ENCODE measurements around the gene LONRF3.

GRCh38 chrX:119040432-119040831 is 66.0 kb downstream of the LONRF3 start:
- TF ChIP-seq ZNF70 (CRISPR knock-in tag; IDR thresholded peaks at IDR 0.05) (no peak), ARNTL (CRISPR knock-in tag; IDR thresholded peaks at IDR 0.05; ENCODE audit: borderline replicate concordance, low read depth) (no peak), TOX (CRISPR knock-in tag; IDR thresholded peaks at IDR 0.05; ENCODE audit: borderline replicate concordance) (no peak), ZFP30 (CRISPR knock-in tag; IDR thresholded peaks at IDR 0.05) (no peak), ZNF565 (CRISPR knock-in tag; conservative IDR thresholded peaks at IDR 0.05; ENCODE audit: low read depth) (no peak), ZNF8 (CRISPR knock-in tag; IDR thresholded peaks at IDR 0.05) (no peak), RARB (CRISPR knock-in tag; IDR thresholded peaks at IDR 0.05) (no peak), ZFP3 (CRISPR knock-in tag; IDR thresholded peaks at IDR 0.05) (no peak), SNAI2 (CRISPR knock-in tag; IDR thresholded peaks at IDR 0.05) (no peak), ZC3H10 (CRISPR knock-in tag; IDR thresholded peaks at IDR 0.05) (no peak)
- TF ChIP-seq, protein P1, sequence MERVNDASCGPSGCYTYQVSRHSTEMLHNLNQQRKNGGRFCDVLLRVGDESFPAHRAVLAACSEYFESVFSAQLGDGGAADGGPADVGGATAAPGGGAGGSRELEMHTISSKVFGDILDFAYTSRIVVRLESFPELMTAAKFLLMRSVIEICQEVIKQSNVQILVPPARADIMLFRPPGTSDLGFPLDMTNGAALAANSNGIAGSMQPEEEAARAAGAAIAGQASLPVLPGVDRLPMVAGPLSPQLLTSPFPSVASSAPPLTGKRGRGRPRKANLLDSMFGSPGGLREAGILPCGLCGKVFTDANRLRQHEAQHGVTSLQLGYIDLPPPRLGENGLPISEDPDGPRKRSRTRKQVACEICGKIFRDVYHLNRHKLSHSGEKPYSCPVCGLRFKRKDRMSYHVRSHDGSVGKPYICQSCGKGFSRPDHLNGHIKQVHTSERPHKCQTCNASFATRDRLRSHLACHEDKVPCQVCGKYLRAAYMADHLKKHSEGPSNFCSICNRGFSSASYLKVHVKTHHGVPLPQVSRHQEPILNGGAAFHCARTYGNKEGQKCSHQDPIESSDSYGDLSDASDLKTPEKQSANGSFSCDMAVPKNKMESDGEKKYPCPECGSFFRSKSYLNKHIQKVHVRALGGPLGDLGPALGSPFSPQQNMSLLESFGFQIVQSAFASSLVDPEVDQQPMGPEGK (CRISPR knock-in tag; IDR thresholded peaks at IDR 0.05; ENCODE audit: borderline replicate concordance), result no peak
- TF ChIP-seq, protein P2, sequence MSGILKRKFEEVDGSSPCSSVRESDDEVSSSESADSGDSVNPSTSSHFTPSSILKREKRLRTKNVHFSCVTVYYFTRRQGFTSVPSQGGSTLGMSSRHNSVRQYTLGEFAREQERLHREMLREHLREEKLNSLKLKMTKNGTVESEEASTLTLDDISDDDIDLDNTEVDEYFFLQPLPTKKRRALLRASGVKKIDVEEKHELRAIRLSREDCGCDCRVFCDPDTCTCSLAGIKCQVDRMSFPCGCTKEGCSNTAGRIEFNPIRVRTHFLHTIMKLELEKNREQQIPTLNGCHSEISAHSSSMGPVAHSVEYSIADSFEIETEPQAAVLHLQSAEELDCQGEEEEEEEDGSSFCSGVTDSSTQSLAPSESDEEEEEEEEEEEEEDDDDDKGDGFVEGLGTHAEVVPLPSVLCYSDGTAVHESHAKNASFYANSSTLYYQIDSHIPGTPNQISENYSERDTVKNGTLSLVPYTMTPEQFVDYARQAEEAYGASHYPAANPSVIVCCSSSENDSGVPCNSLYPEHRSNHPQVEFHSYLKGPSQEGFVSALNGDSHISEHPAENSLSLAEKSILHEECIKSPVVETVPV (CRISPR knock-in tag; IDR thresholded peaks at IDR 0.05), result no peak
- TF ChIP-seq, protein P3, sequence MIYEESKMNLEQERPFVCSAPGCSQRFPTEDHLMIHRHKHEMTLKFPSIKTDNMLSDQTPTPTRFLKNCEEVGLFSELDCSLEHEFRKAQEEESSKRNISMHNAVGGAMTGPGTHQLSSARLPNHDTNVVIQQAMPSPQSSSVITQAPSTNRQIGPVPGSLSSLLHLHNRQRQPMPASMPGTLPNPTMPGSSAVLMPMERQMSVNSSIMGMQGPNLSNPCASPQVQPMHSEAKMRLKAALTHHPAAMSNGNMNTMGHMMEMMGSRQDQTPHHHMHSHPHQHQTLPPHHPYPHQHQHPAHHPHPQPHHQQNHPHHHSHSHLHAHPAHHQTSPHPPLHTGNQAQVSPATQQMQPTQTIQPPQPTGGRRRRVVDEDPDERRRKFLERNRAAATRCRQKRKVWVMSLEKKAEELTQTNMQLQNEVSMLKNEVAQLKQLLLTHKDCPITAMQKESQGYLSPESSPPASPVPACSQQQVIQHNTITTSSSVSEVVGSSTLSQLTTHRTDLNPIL (CRISPR knock-in tag; IDR thresholded peaks at IDR 0.05; ENCODE audit: low read depth), result no peak
